ENCODE data around the gene IRF5.
"Not testable (repeated sequence)": the region's sequence is repeated elsewhere in the genome, so short reads cannot be mapped to it uniquely, and the experiment has no call there.

IRF5 gene

GRCh38 chr7:128939075-128939860, 1.5 kb downstream of the IRF5 start:
- no peak overlapping the region for H3K27ac ChIP-seq
- TF ChIP-seq ZFX (IDR thresholded peaks at IDR 0.05; ENCODE audit: borderline replicate concordance), result no peak
- no peak for TF ChIP-seq CTCF (IDR thresholded peaks at IDR 0.05)

- TF ChIP-seq ZFX (IDR thresholded peaks at IDR 0.05; ENCODE audit: borderline replicate concordance) (no peak), CTCF (IDR thresholded peaks at IDR 0.05) (no peak)
- H3K27ac ChIP-seq, result no peak overlapping the region
These were observed 2.2 kb downstream of the IRF5 start for GRCh38 chr7:128939861-128940410.

GRCh38 chr7:128940494-128941322, 3.0 kb downstream of the IRF5 start:
- H3K27ac ChIP-seq, result no peak overlapping the region
- TF ChIP-seq ZFX (IDR thresholded peaks at IDR 0.05; ENCODE audit: borderline replicate concordance) (no peak), CTCF (IDR thresholded peaks at IDR 0.05) (no peak)

- TF ChIP-seq ZFX (IDR thresholded peaks at IDR 0.05; ENCODE audit: borderline replicate concordance) (no peak), CTCF (IDR thresholded peaks at IDR 0.05) (no peak)
- H3K27ac ChIP-seq, result no peak overlapping the region
These were observed 3.7 kb downstream of the IRF5 start for GRCh38 chr7:128941323-128941890.

DNA sequence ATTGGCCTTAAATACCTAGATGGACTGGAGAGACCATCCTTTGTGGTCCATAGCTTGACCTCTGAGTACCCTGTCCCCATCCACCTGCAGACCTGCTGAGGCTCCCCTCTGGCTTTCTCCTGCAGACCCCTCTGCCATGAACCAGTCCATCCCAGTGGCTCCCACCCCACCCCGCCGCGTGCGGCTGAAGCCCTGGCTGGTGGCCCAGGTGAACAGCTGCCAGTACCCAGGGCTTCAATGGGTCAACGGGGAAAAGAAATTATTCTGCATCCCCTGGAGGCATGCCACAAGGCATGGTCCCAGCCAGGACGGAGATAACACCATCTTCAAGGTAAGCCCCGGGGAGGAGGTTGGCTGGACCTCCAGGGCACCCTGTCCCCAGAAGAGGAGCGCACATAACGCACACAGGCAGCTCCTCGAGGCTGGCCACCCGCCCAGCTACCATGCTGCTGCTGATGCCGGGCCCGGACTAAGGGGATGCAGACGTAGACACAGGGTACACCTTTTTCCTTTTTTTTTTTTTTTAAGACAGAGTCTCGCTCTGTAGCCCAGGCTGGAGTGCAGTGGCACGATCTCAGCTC, 4.3 kb downstream of the IRF5 start:
- no peak overlapping the region for H3K27ac ChIP-seq
- TF ChIP-seq ZFX (IDR thresholded peaks at IDR 0.05; ENCODE audit: borderline replicate concordance) (no peak), CTCF (IDR thresholded peaks at IDR 0.05) (no peak)

DNA sequence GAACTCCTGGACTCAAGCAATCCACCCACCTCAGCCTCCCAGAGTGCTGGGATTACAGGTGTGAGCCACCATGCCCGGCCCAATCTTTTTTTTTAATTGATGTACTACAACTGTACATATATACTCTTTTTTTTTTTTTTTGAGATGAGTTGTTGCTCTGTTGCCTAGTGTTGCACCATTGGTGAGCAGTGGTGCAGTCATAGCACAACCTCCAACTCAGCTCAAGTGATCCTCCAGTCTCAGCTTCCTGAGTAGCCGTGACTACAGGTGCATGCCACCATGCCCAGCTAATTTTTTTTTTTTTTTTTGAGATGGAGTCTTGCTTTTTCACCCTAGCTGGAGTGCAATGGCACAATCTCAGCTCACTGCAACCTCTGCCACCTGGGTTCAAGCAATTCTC, 5.5 kb downstream of the IRF5 start:
- H3K27ac ChIP-seq, result not testable (repeated sequence)

DNA sequence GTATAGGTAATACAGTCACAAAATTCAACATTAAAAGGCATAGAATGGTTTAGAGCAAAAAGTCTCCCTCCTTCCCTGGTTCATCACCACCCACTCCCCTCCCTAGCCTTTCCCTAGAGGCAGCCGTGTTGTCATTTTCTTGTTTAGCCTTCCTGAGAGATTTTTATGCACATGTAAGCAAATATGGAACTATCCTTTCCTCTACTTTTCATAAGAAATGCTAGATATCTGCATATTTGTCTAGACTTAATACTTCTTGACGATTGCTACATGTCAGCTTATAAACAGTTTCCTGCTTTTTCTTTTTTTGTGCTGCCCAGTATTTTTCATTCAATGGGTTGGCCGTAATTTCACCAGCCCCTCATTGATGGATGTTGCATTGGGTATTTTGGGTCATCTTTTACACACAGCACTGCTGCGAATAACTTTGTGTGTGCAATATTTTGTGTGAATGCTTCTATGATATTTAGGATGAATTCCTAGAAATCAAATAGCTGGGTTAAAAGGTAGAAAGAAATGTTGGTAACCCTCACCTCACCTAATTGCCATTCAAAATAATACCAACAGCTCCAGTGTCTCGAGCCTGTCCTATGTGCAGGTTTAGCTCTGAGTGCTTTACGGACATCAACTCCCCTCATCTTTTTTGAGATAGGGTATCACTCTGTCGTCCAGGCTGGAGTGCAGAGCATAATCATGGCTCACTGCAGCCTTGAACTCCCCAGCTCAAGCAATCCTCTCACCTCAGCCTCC, 6.9 kb downstream of the IRF5 start:
- TF ChIP-seq ZFX (IDR thresholded peaks at IDR 0.05; ENCODE audit: borderline replicate concordance) (no peak), CTCF (IDR thresholded peaks at IDR 0.05) (no peak)
- no peak overlapping the region for H3K27ac ChIP-seq

Measured in 22Rv1 (cell line).